ENCODE measurements around the gene E4F1.

DNA sequence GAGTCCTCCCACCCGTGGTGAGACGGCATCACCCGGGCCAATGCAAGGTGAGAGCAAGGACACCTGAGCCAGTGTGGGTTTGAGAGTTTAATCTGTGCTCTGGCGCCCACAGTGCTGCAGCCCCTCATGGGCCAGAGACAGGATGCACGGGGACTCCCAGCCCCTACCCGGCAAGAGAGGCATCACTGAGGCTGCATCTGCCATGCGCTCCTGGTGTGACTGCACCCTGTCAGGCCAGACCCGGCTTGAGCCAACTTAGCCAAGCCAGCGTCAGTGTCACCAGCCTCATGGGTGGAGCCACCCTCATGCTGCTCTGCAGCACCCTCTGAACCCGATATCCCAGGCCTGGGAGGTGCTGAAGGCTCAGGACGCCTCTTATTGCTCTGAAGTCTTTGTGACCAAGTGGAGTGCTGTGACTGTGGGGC, 11.5 kb upstream of the E4F1 start:
- TF ChIP-seq, protein P1, sequence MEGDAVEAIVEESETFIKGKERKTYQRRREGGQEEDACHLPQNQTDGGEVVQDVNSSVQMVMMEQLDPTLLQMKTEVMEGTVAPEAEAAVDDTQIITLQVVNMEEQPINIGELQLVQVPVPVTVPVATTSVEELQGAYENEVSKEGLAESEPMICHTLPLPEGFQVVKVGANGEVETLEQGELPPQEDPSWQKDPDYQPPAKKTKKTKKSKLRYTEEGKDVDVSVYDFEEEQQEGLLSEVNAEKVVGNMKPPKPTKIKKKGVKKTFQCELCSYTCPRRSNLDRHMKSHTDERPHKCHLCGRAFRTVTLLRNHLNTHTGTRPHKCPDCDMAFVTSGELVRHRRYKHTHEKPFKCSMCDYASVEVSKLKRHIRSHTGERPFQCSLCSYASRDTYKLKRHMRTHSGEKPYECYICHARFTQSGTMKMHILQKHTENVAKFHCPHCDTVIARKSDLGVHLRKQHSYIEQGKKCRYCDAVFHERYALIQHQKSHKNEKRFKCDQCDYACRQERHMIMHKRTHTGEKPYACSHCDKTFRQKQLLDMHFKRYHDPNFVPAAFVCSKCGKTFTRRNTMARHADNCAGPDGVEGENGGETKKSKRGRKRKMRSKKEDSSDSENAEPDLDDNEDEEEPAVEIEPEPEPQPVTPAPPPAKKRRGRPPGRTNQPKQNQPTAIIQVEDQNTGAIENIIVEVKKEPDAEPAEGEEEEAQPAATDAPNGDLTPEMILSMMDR (conservative IDR thresholded peaks at IDR 0.05 in 1 of 2, IDR thresholded peaks at IDR 0.05 in 1 of 2; ENCODE audit: low read depth in 1 of 2, low read length in 2 of 2): no peak
- TF ChIP-seq EZH2 (IDR thresholded peaks at IDR 0.05; ENCODE audit: low read length, missing control alignments): no peak

Data from fibroblast of lung (primary cell).